Left kidney (tissue), 2 donors: Measurements from ENCODE around the gene SLC35B3. TPM values are rescaled to one million over a fixed set of nuclear protein-coding genes. Genes with fewer than 3 reads are reported as not detected.
"Not testable (repeated sequence)": the region's sequence is repeated elsewhere in the genome, so short reads cannot be mapped to it uniquely, and the experiment has no call there.

Experiments used
- DNase-seq: peaks from one replicate; pipeline ENCODE4 v3.0.0-alpha.2; 2013
- polyA plus RNA-seq: library from polyadenylated mRNA; unstranded; fragments of 120-200 nt; gene quantifications from one replicate; pipeline ENCODE4 v1.2.1, GENCODE V29; 2013; ENCODE audit not compliant: insufficient read length

Gene SLC35B3
- polyA plus RNA-seq, 1 donor, result 44.1 TPM

- no peak for DNase-seq
Measured at GRCh38 chr6:8415913-8416312, 19.4 kb downstream of the SLC35B3 start.

GRCh38 chr6:8415280-8415679 lies 20.1 kb downstream of the SLC35B3 start:
- DNase-seq, result no peak

GRCh38 chr6:8414844-8415243 lies 20.5 kb downstream of the SLC35B3 start:
- DNase-seq, result no peak

GRCh38 chr6:8405946-8406345 lies 29.4 kb downstream of the SLC35B3 start:
- not testable (repeated sequence) for DNase-seq

- no peak for DNase-seq
Measured at GRCh38 chr6:8402546-8402945, 32.8 kb downstream of the SLC35B3 start.

GRCh38 chr6:8400663-8401062 lies 34.7 kb downstream of the SLC35B3 start:
- no peak for DNase-seq

GRCh38 chr6:8392569-8392968 lies 42.8 kb downstream of the SLC35B3 start:
- DNase-seq, result no peak

GRCh38 chr6:8391934-8392333 lies 43.4 kb downstream of the SLC35B3 start:
- no peak for DNase-seq

- no peak for DNase-seq
Measured at GRCh38 chr6:8389036-8389818, 46.1 kb downstream of the SLC35B3 start.

- DNase-seq, result no peak
Measured at GRCh38 chr6:8387942-8388437, 47.4 kb downstream of the SLC35B3 start.

GRCh38 chr6:8383584-8383983 lies 51.8 kb downstream of the SLC35B3 start:
- no peak for DNase-seq

- no peak for DNase-seq
Measured at GRCh38 chr6:8382434-8382833, 52.9 kb downstream of the SLC35B3 start.

GRCh38 chr6:8375916-8376315 lies 59.4 kb downstream of the SLC35B3 start:
- DNase-seq, result no peak
